Tibial artery (tissue), 4 donors: ENCODE data around the gene ACTN1.

ENCODE experiments used
- DNase-seq, 2 donors: peaks; one replicate each; pipeline ENCODE4 v3.0.0-alpha.2; 2019
- H3K27ac ChIP-seq, 2 donors: fragments of 200-600 bp; sonication (generic) in 1 of 2; 1 replicate in 1 of 2; 2 replicates in 1 of 2; pipeline ENCODE4 v1.5.1; 2018 to 2019; ENCODE audit warnings: mild to moderate bottlenecking in 1 of 2
- H3K27me3 ChIP-seq, 2 donors: fragments of 200-600 bp; sonication (generic) in 1 of 2; one replicate each; pipeline versions ENCODE4 v1.5.1 to v1.6.0; 2016 to 2019
- H3K36me3 ChIP-seq, 3 donors: fragments of 200-600 bp; sonication (generic) in 2 of 3; one replicate each; pipeline ENCODE4 v1.5.1; 2016 to 2019; ENCODE audit warnings: mild to moderate bottlenecking in 2 of 3
- H3K4me1 ChIP-seq, 4 donors: fragments of 200-600 bp; sonication (generic) in 2 of 4; 1 replicate in 3 of 4; 2 replicates in 1 of 4; pipeline ENCODE4 v1.5.1; 2016 to 2019
- H3K4me3 ChIP-seq, 2 donors: fragments of 200-600 bp; sonication (generic) in 1 of 2; 1 replicate in 1 of 2; 2 replicates in 1 of 2; pipeline ENCODE4 v1.5.1; 2018 to 2019; ENCODE audit warnings: mild to moderate bottlenecking in 2 of 2
- H3K9me3 ChIP-seq, 3 donors: fragments of 200-600 bp; sonication (generic) in 1 of 3; one replicate each; pipeline ENCODE4 v1.5.1; 2016 to 2019
- intact Hi-C: fragments of 100-400 bp; cut with DNase I; formaldehyde crosslinking; loops from one replicate; pipeline ENCODE4 v1.15.0; 2023; ENCODE audit warnings: low total_unique reads
- TF ChIP-seq, protein P1 (sequence below), 2 experiments: fragments of 200-600 bp in 1 of 2; fragments of 450-650 bp in 1 of 2; IDR thresholded peaks; one replicate each; pipeline ENCODE4 v1.5.1; 2017 to 2019; ENCODE audit warnings: antibody characterized with exemption in 2 of 2, mild to moderate bottlenecking in 1 of 2, moderate library complexity in 1 of 2

The ACTN1 gene

DNA sequence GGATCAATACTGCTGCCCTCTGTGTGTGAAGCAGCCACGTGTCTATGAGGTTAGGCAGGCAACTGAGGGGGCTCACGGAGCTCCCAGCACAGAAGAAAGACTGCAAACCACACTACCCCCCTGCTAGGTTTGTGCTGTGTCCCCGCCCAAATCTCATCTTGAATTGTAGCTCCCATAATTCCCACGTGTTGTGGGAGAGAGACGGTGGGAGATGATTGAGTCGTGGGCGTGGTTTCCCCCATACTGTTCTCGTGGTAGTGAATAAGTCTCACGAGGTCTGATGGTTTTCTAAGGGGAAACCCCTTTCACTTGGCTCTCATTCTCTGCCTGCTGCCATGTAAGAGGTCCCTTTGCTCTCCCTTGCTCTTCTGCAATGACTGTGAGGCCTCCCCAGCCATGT, 68.6 kb downstream of the ACTN1 start:
- peaks cover 52 to 71% (median 57%) of the 10 kb centered on the region in 3 donors for H3K36me3 ChIP-seq
- intact Hi-C loops: no loop called here
- TF ChIP-seq, protein P1, sequence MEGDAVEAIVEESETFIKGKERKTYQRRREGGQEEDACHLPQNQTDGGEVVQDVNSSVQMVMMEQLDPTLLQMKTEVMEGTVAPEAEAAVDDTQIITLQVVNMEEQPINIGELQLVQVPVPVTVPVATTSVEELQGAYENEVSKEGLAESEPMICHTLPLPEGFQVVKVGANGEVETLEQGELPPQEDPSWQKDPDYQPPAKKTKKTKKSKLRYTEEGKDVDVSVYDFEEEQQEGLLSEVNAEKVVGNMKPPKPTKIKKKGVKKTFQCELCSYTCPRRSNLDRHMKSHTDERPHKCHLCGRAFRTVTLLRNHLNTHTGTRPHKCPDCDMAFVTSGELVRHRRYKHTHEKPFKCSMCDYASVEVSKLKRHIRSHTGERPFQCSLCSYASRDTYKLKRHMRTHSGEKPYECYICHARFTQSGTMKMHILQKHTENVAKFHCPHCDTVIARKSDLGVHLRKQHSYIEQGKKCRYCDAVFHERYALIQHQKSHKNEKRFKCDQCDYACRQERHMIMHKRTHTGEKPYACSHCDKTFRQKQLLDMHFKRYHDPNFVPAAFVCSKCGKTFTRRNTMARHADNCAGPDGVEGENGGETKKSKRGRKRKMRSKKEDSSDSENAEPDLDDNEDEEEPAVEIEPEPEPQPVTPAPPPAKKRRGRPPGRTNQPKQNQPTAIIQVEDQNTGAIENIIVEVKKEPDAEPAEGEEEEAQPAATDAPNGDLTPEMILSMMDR (IDR thresholded peaks at IDR 0.05): no peak
- H3K27me3 ChIP-seq: no peaks in the 10 kb centered on the region
- H3K27ac ChIP-seq: peak overlapping the region; percentile 77 to 100
- H3K4me1 ChIP-seq: peaks cover 0 to 77% (median 34%) of the 10 kb centered on the region in 4 donors
- H3K4me3 ChIP-seq: no peak overlapping the region
- DNase-seq: no peak
- H3K9me3 ChIP-seq: no peaks in the 10 kb centered on the region

DNA sequence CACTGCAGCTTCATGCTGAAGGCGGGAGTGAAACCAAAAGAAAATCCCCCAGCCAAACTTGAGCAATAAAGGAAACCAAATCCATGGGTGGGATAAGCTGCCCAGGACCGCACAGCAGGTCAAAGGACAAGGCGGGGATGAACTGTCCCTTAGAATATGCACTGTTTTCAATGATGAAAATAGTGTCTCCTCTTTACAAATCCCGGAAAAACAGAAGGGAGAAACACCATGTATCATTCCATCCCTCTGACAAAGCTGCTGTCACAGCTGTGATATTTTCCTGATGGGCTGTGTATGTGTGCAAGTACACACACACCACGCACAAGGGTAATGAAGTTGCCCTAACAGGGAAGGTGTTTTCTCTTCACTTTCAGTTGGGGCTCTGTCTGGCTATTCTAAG, 70.3 kb downstream of the ACTN1 start:
- Histone ChIP-seq H3K36me3 (peaks cover 60 to 83% (median 67%) of the 10 kb centered on the region in 3 donors), H3K4me3 (no peak overlapping the region), H3K27ac (peak overlapping the region; percentile 77 to 100), H3K4me1 (peaks cover 0 to 75% (median 31%) of the 10 kb centered on the region in 4 donors), H3K9me3 (no peaks in the 10 kb centered on the region), H3K27me3 (no peaks in the 10 kb centered on the region)
- TF ChIP-seq, protein P1 (IDR thresholded peaks at IDR 0.05): no peak
- intact Hi-C loops: no loop called here
- no peak for DNase-seq

DNA sequence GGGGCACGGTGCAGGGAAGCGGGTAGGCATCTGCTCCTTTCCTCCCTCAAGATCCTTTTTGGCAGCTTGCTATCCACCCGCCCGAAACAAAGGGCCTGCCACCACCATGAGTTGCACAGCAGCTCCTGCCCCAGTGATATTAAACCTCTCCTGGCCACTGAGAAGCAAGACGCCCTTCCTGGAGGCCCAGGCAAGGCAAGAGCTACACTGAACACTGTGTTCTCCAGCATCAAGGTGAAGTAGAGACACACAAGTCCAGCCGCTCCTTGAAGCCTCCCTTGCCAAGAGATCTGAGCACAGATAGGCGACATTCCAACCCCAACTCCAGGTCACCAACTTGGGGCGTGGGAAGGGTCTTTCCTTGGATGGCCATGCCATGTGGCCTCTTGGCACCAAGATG, 70.9 kb downstream of the ACTN1 start:
- Histone ChIP-seq H3K9me3 (no peaks in the 10 kb centered on the region), H3K36me3 (peaks cover 66 to 89% (median 73%) of the 10 kb centered on the region in 3 donors), H3K4me3 (no peak overlapping the region), H3K27me3 (no peaks in the 10 kb centered on the region), H3K4me1 (peaks cover 0 to 75% (median 25%) of the 10 kb centered on the region in 4 donors), H3K27ac (peak overlapping the region; percentile 77 to 100)
- intact Hi-C loops: no loop called here
- DNase-seq: no peak
- TF ChIP-seq, protein P1 (IDR thresholded peaks at IDR 0.05): no peak

DNA sequence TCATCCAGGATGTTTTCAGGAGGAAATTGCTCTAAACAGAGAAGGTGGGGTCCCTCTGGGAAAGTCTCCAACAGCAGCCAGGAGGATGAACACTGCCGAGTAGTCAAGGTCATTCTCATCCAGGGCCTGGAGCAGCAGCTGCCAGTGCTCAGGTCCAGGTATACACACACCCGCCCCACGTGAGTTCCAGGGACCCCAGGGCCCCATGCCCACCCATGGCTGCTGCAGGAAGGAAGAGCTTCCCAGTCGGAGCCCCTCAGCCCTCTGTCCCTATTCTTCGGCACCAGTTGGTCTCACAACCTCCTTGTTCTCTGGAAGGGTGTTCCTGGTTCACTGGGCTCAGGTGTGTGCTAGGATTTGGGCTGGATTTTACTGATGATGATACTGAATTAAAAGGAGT, 72.7 kb downstream of the ACTN1 start:
- intact Hi-C loops: no loop called here

DNA sequence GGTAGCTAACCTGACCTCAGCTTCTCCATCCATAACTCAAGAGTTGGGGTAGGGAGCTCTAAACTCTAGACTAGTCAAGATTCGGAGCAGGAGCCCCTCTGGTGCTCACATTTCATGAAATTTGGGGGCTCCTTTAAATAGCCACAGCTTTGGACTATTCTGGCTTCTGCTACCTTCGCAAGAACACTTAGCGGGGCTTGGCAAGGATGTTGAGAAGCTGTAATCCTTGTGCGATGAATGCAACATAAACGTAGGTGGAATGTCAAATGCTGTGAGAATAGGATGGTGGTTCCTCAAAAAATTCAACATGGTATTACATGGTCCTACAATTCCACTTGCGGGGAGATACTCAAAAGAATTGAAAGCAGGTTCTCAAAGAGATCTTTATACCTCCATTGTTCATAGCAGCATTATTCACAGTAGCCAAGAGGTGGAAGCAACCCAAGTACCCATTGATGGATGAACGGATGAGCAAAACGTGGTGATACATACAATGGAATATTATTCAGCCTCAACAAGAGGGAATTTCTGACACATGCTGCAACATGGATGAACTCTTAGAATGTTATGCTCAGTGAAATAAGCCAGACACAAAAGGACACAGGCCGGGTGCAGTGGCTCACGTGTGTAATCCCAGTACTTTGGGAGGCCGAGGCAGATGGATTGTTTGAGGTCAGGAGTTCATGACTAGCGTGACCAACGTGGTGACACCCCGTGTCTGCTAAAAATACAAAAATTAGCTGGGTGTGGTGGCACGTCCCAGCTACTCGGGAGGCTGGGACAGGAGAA, 73.8 kb downstream of the ACTN1 start:
- peaks cover 0 to 71% (median 15%) of the 10 kb centered on the region in 4 donors for H3K4me1 ChIP-seq
- TF ChIP-seq, protein P1 (IDR thresholded peaks at IDR 0.05): no peak
- H3K4me3 ChIP-seq: no peak overlapping the region
- peaks cover 83 to 97% (median 90%) of the 10 kb centered on the region in 3 donors for H3K36me3 ChIP-seq
- intact Hi-C loops: no loop called here
- DNase-seq: no peak
- H3K27ac ChIP-seq: peak overlapping the region; percentile 80 to 100
- no peaks in the 10 kb centered on the region for H3K9me3 ChIP-seq
- H3K27me3 ChIP-seq: no peaks in the 10 kb centered on the region

More for the DNA sequence above, 72.7 kb downstream of the ACTN1 start:
- Histone ChIP-seq H3K27me3 (no peaks in the 10 kb centered on the region), H3K4me1 (peaks cover 0 to 73% (median 12%) of the 10 kb centered on the region in 4 donors), H3K27ac (peak overlapping the region; percentile 14 to 100), H3K36me3 (peaks cover 82 to 97% (median 90%) of the 10 kb centered on the region in 3 donors), H3K9me3 (no peaks in the 10 kb centered on the region), H3K4me3 (no peak overlapping the region)
- DNase-seq: no peak
- TF ChIP-seq, protein P1 (IDR thresholded peaks at IDR 0.05): no peak
